KG1 (cell line): ENCODE measurements around the gene LAMB3.

ENCODE experiments used
- DNase-seq: peaks from one replicate; lab custom pipeline; 2025; lab: John Stamatoyannopoulos, UW

LAMB3 gene

DNA sequence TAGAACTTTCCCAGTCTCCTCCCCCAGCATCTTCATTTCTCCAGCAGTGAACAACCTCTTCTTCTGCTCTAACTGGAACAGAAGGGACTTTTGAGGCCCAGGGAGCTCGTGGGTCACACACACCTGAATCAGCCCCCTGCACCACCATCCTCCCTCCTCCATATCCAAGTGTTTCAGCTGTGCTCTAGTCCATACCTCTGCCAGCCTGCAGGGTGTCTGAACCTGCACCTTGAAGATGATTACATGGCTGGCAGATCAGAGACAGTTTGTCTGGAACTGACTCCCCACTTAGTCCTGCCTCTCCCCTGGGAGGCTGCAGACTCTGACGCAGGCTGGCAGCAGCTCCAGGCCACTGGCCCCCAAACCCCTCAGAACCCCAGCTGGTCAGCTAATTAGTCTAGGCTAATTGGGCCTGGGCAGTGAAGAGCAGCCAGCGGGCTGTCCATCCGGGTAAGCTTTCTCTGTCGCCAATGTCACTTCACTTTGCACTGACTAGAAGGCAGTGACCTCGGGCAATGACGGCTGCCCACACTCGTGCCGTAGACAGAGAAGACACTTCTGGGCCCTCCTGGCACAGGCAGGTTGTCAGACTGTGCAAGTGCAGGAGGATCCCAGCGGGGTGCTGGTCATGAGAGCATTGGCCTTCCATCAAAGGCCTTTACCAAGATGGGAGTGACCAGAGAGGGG is 56.5 kb downstream of the LAMB3 start:
- no peak for DNase-seq

DNA sequence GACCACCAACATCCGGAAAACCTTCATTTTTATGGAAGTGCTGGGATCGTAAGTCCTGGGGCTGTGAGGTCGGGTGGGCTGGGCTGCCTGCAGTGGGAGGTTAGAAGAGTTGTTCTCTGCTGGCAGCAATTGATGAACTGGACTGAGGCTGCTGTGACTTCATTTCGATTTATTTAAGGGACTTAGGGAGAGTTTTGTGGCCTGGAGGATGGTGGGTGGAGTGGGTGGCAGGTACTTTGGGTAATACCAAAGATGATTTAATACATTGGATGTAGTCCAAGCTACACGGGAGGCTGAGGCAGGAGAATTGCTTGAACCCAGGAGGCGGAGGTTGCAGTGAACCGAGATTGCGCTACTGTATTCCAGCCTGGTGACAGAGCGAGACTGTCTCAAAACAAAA is 57.2 kb downstream of the LAMB3 start:
- no peak for DNase-seq

DNA sequence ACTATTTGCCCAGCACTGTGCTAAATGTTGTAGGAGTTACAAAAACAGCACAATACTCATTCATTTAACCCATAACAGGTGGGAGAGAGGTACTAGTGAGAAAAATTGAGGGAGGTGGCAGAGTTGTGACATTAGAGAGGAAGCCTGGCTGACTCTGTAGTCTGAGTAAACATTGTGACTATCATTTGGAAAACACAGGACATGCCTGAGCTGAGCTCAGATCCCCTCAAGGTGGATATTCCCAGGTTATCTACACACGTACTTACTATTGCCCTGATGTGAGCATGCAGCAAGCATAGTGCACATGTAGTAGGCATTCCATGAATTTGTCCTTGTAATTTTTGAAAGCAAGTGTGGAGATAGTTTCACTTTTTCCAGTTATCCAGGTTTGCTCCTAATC is 57.8 kb downstream of the LAMB3 start:
- DNase-seq = no peak

DNA sequence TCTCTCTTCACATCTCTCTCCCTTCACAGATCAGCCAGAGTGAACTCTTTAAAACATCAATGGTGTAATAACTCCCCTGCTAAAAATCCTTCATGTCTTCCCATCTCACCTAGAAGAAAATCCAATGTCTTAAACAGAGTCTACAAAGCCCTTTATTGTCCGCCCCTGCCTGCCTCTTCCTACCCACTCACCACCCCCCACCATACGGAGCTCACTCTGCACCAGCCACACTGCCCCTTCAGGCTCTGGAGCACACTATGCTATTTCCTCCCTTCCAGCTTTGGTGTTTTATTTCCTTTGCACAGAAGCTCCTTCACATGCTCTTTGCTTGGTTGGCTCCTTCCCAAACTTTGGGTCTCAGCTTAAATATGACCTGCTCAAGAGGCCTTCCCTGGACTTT is 58.5 kb downstream of the LAMB3 start:
- no peak for DNase-seq

DNA sequence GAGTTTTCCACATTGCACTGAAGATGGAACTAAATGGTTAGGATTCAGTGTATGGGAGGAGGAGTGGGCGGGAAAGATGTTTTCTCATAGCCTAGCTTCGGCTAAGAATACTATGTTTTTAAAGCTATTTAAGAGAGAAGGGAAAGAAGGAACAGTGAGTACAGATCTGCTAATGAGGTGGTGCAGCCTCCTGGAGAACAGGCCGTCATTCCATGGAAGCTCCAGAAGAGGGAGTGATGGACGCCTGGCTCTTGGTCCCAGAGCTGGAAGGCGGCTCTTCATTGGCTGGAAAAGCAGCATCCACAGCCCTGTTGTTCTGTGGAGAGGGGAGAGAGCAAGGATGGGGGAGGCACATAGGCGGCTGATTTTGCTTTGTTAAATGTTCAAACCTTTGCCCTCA is 61.8 kb downstream of the LAMB3 start:
- DNase-seq = no peak

DNA sequence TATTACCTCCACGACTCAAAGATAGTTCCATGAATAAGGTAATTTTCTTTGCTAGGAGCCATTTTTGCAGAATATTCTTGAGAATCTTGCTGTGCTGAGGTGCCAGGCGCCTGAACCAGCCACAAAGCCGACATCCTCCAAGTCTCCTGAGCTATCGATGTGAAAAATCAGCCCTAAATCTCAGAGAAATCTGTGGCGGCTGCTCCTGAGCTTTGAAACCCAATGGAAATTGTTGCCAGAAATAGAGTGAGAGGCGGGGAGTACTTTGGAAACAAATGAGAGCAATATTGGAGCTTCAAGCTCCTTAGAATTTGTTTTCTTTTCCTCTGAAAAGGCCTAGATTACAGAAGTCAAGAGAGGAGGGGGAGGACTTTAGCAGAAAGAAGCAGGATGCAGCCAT is 62.4 kb downstream of the LAMB3 start:
- DNase-seq = no peak

DNA sequence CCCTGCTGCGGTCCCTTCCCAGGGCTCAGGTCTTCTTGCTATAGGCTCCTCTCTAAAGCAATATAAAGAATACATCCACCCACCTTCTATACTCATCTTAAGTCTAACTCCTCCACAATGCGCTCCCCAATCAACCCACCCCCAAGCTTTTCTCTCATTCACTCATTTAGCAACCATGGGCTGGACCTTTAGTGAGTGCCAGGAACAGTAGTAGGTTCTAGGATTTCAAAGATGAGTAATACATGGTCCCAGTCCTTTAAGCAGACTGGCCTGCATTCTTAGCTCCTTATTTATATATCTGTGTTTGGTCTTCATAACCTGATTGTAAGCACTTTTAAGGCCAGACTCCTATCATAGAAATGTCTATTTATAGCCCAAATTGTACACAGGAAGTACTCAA is 62.8 kb downstream of the LAMB3 start:
- no peak for DNase-seq

DNA sequence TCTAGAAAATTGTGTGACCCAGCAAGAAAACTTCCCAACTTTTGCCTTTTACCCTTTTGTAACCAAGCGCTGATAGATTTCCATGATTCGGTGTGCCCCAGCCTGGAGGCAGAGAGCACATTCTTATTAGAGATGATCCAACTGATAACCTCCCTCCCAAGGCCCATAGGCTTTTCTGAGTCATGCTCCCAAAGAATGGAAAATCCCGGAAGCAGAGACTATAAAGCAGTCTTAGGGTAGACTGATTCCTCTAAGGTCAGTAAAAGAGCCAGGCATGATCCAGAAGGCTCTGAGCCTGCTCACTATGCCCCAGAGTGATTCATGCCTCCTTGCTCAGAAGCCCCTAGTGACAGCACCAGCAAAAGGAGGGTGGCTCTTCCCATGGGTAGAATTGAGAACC is 64.4 kb downstream of the LAMB3 start:
- DNase-seq = no peak

DNA sequence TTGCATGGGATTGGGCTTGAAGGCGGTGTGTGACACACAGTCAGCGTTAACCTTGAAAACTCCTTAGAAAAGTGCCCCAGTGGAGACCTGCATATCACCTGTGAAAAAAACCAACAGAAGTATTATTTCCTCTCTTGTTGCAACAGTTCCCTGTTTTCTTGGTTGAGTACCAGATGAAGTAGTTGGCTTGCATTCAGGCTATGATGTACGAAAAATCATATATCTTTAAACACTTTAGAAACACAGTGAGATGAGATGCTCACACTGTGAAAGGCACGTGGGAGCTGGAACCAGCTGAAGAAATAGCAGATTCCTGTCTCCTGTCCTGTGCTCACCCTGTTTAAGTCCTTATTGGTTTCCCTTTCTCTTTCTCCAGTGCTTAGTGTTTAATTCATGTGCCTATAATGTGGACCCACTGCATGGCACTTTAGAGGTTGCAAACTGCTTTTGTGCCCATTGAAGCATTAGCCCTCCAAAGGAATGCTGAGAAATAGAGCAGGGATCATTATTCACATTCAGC is 65.9 kb downstream of the LAMB3 start:
- no peak for DNase-seq

DNA sequence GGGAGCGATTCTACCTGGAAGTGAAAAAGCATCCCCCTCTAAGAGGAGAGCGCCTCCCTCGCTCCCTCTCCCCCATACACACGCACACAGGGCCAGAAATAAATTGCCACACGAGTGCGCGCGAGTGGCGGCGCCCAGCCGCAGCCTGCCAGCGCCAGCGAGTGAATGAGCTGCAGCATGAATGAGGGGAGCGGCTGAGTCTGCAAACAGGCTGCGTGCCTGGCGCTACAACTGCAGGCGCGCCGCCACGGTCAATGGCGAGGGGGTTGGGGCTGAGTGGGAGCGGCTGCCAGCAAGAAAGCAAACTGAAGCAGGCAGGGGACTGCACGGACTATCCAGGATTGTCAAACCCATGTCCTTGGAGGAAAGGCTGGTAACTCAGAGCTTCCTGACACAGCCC is 66.6 kb downstream of the LAMB3 start:
- DNase-seq = no peak

DNA sequence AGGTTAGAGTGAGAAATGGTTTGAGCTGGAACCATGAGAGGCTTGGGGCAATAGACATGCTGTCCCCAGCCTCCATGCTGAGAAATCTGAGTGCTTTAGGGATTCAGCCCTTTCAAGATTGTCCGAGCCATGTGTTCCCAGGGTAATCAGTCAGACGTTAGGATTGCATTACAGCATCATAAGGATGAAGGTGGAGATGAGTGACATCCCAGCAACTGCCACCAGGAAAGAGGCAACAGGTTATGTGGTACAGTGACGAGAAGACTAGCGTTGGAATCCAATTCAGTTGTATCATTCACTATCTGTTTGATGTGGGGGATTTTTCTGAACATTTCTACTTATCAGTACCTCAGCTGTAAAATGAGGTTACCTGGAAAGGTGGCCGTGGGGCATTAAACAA is 67.0 kb downstream of the LAMB3 start:
- no peak for DNase-seq

DNA sequence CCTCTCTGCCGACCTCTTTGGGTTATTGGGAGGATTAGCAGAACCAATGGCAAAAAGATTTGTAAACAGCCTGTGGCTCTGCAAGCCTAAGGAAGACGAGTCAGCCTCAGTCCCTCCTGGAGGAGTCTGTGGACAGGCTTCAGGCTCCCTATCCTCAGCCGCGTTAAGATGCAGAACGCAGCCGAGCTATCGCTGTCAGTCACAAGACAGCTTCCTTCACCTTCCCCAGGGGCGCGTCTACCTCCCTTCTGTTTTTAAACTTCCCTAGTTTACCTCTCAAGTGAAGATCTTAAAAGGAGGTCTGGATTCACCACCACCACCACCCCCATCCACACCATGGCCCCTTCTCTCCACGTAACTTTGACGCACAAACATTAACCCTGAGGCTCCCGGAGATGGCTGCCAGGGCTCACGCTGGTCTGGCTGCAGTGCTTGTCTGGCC is 68.0 kb downstream of the LAMB3 start:
- DNase-seq = no peak

DNA sequence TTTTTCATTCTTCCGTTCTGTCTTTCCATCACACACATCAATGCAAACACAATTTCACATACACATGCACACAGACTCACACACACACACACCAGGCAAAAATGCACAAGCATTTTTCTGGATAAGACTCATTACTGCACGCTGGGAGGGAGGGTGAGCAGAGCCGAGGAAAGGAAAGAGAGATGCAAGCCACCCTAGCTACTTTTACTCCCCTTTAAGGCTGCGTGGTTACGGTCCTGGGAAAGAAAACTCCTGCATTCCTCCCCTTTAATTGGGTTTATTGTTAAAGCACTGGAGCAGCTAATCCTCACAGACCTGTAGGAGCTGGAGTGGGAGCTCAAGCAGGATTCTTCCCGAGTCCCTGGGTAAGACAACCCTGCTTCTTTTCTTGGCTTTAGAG is 68.8 kb downstream of the LAMB3 start, which contains the start of gene CAMK1G:
Gene CAMK1G, plus strand, starts transcription at position 307 of the 400 bp plus-strand sequence. CDS start 11,270 bp downstream, outside the sequence.
- DNase-seq = no peak

DNA sequence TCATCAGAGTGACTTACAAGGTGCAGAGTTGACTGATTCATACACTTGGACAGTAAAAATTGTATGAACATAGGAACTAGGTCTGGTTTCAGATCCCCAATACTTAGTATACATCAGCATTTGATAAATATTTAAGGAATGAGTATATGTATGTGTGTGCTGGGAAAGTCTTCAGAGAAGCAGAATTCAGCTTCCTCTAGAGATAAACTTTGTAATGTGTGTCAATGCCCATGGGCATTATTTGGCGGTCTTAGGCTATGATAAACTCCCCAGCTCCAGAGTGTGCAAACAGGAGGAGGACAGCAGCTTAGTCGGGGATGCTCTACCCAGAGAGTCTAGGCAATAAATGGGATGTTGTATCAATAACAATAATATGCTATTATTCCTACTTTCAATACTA is 71.6 kb downstream of the LAMB3 start:
- no peak for DNase-seq

DNA sequence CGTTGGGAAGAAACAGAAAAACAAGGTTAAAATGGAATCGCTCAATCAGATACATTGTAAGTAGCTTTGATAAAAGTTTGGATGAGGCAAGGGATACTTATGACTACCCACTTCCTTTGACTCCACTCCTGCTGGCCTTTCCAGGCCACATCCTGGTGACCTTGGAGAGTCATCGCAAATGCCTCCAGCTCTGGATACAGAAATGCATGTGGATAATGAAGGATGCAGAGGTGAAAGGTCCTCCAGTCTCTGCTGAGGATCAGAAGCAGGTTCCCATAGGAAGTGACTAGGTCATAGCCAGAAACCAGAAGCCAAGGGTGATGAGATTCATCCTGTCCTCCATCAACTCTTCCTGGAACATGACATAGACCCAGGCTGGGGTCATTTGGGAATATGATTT is 74.9 kb downstream of the LAMB3 start:
- DNase-seq = no peak

DNA sequence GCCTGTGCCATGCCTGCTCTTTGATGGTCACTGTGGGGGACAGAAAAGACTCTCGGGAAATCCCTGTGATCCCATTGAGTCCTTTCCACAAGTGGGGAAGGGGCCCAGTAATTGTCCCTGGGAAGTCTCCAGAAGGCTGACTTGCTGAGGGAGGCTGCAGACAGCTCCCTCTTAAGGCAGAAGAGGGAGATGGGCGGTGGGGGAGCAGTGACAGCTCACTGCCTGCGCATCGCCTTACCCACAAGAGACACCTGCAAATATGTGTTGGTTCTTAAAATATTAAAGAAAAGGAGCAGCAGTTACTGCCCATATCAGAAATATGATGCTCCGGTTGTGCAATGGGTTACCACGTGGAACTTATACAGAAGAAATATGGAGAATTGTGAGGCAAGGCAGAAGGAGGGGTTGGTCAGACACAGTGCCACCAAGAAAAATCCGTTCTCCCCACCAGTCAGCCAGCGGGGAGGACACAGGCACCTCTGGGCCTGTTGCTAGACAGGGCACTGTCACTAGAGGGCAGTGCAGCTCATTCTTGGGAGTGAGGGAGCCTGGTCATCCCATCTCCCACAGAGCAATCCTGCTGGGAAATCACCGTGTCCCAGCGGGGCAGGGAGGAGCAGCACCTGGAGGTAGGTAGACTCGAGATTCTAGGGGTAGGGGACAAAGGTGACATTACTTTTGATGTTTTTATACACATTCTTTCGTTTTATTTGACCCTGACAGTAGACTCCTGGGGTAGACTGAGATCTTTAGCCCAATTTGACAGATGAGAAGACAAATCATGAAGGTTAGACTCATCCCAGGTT is 75.6 kb downstream of the LAMB3 start:
- no peak for DNase-seq

DNA sequence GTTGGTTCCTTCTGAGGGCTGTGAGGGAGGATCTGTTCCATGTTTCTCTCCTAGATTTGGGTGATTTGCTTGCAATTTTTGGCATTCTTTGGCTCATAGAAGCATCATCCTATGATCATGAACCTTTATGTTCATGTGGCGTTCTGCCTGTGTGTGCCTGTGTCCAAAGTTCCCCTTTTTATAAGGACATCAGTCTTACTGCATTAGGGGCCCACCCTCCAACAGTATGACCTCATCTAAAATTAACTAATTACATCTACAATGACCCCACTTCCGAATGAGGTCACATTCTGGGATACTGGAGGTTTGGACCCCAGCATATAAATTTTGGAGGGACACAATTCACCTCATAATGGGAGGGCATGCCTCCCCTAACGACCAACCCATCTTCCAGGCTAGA is 81.5 kb downstream of the LAMB3 start:
- no peak for DNase-seq

DNA sequence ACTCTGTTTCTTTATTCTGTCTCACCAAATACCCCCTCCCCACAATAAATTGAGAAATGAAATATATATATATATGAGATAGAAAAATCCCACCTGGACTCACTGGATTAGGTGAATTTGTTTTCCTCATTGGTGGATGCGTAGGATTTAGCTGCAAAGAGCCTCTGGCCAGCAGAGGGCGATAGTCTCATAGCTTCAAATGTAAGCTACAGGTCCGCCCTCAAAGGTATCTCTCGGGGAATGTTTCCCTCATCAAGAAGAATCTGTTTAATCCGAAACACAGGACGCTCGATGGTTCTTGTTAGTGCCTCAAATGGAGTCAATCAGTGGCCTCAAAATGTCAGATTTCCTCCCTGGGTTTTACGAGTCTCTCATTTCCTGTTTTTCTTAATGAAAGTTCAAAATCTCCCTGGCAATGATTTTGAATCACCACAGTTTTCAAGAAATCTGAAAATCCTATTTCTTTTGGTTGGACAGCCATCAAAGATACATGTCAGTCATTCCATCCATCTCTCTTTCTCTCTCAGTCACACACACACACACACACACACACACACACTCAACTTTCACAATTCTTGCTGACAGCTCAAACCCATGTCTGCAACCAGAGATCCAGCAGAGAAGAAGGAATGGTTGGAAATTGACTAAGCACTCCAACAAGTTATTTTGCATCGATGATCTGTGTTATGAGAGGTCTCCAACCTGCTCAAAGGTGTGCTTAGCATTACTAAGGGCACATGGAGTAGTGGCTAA is 82.6 kb downstream of the LAMB3 start:
- DNase-seq = peak; percentile 21

DNA sequence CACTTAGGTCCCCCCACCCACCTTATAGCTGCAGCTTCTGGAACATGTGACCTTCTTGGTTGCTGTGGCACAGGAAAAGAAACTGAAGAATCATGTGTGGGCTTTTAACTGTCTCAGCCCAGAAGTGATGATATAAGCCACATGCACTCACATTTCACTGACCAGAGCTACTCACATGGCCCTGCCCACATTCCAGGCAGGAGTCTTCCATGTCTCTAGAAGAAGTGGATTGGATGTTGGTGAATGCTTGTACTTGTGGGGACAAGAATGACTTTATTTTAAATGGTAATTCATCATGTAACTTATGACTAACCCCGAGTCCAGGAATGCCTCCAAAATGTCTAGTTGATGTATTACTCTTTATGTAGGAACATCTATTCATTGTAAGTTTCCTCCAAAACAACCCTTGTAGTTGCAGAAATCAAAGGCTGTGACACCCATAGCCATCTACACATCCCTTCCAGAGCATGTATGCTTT is 84.5 kb downstream of the LAMB3 start:
- no peak for DNase-seq

DNA sequence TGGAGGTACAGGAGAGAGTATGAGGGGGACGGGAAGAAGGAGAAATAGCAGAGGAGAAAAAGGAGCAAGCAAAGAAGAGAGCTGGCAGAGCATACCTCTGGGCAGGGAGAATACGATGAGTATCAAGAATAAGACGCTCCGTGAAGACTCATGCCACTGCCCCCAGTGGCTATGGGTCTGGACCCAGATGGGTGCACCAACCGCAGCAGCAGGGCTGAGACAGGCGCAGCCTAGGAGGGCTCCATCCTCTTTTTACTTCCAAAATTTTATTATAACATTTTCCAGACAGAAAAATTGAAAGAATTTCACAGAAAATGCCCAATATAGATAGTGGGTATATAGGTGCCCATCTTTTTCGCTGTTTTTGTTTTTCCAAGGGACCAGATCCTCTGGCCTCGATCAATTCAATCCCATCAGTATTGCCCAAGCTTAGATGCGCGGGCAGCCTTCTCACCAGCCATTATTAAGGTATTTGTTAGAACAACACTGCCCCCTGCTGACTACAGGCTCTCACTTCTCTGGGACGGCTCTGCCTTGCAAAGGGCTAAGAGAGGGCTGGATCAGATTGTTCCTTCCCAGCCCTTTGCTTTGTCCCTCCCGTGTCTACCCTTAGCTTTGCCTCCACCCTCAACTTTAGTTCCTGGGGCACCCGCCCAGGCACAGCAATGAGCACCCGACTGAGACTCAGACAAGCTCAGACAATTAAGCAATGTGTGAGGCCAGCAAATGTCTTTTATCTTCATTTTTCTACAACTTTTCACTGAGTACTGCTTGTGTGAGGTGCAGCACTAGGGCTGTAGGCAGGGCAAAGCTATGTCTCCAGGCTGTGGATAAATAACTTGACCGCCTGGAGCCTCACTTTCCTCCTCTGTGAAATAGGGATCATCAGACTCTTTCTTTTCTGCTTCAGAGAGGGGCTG is 86.2 kb downstream of the LAMB3 start:
- peak; percentile 21 for DNase-seq
